CD4-positive, alpha-beta T cell (primary cell): ENCODE data around the gene TCAP. TPM values are rescaled to one million over a fixed set of nuclear protein-coding genes. Genes with fewer than 3 reads are reported as not detected.

Experiments used
- ATAC-seq: fragments of 200-7000 bp; cut with Tn5 transposase; one replicate; pipeline ENCODE4 v1.10.0; 2022; ENCODE audit warnings: mild to moderate bottlenecking; ENCODE audit not compliant: poor library complexity
- CTCF ChIA-PET: fragments of 350-600 bp; sonication (Branson Sonifier 250); formaldehyde crosslinking; loops from one replicate; lab custom pipeline; 2021; ENCODE audit warnings: antibody characterized with exemption, inconsistent platforms; lab: Charles Lee
- POLR2A ChIA-PET: fragments of 350-600 bp; sonication (Branson Sonifier 250); formaldehyde crosslinking; loops from one replicate; lab custom pipeline; 2021; ENCODE audit warnings: antibody characterized with exemption, inconsistent platforms; lab: Charles Lee
- DNase-seq, 14 experiments: peaks; one replicate each; pipeline ENCODE4 v3.0.0-alpha.2; 2013 to 2020; ENCODE audit warnings: mixed read lengths in 2 of 14
- H3K27ac ChIP-seq, 2 donors: one replicate each; pipeline versions ENCODE4 v1.5.1 to v1.7.0; 2013; ENCODE audit warnings: low read length in 2 of 2, low read depth in 1 of 2, mild to moderate bottlenecking in 1 of 2
- H3K27me3 ChIP-seq, 2 experiments: 1 replicate in 1 of 2; 2 replicates in 1 of 2; pipeline versions ENCODE4 v1.6.1 to v1.7.0; 2013; ENCODE audit warnings: low read length in 2 of 2, control low read depth in 1 of 2, mild to moderate bottlenecking in 1 of 2, moderate library complexity in 1 of 2; ENCODE audit not compliant: insufficient read depth in 2 of 2, control insufficient read depth in 1 of 2
- H3K36me3 ChIP-seq: one replicate; pipeline ENCODE4 v1.6.1; 2013; ENCODE audit warnings: low read length, control low read depth; ENCODE audit not compliant: insufficient read depth
- H3K4me1 ChIP-seq: one replicate; pipeline ENCODE4 v1.6.1; 2013; ENCODE audit warnings: low read length, control low read depth; ENCODE audit not compliant: insufficient read depth
- H3K4me3 ChIP-seq: one replicate; pipeline ENCODE4 v1.5.1; 2013; ENCODE audit warnings: mild to moderate bottlenecking, low read length, moderate library complexity
- H3K9me3 ChIP-seq, 2 experiments: 1 replicate in 1 of 2; 2 replicates in 1 of 2; pipeline versions ENCODE4 v1.6.1 to v1.7.0; 2013; ENCODE audit warnings: low read length in 2 of 2, mild to moderate bottlenecking in 2 of 2, control low read depth in 1 of 2, moderate library complexity in 1 of 2; ENCODE audit not compliant: control insufficient read depth in 1 of 2, insufficient read depth in 1 of 2
- H3K27ac Mint-ChIP-seq: one replicate; pipeline ENCODE4 v1.8.0; 2020; ENCODE audit warnings: mixed read lengths
- H3K27me3 Mint-ChIP-seq: one replicate; pipeline ENCODE4 v1.8.0; 2021; ENCODE audit warnings: mixed read lengths
- H3K36me3 Mint-ChIP-seq: one replicate; pipeline ENCODE4 v1.8.0; 2021; ENCODE audit warnings: low read depth, mixed read lengths
- H3K4me1 Mint-ChIP-seq: one replicate; pipeline ENCODE4 v1.8.0; 2021; ENCODE audit warnings: low read depth, mixed read lengths
- H3K4me3 Mint-ChIP-seq: one replicate; pipeline ENCODE4 v1.8.0; 2020; ENCODE audit warnings: mild to moderate bottlenecking, mixed read lengths
- H3K9me3 Mint-ChIP-seq: one replicate; pipeline ENCODE4 v1.8.0; 2020; ENCODE audit warnings: mixed read lengths
- intact Hi-C, 2 experiments: fragments of 100-400 bp; cut with DNase I in 1 of 2; cut with micrococcal nuclease in 1 of 2; formaldehyde crosslinking; loops; one replicate each; pipeline versions ENCODE4 v1.15.1 to v1.9.0; 2023 to 2025; cut with DNase I, micrococcal nuclease
- total RNA-seq, 174 experiments: library from RNA in 2 of 174; stranded (reverse) in 2 of 174; gene quantifications; one replicate each; pipeline ENCODE4 v1.2.3 and lab custom pipeline; 2021 to 2026
- TF ChIP-seq, protein P1 (sequence below): fragments of 200-600 bp; IDR thresholded peaks from one replicate; pipeline ENCODE4 v1.8.0; 2022; ENCODE audit warnings: antibody characterized with exemption, mild to moderate bottlenecking

Gene TCAP
- total RNA-seq, 2 experiments from 2014 or later = 6.4 TPM

DNA sequence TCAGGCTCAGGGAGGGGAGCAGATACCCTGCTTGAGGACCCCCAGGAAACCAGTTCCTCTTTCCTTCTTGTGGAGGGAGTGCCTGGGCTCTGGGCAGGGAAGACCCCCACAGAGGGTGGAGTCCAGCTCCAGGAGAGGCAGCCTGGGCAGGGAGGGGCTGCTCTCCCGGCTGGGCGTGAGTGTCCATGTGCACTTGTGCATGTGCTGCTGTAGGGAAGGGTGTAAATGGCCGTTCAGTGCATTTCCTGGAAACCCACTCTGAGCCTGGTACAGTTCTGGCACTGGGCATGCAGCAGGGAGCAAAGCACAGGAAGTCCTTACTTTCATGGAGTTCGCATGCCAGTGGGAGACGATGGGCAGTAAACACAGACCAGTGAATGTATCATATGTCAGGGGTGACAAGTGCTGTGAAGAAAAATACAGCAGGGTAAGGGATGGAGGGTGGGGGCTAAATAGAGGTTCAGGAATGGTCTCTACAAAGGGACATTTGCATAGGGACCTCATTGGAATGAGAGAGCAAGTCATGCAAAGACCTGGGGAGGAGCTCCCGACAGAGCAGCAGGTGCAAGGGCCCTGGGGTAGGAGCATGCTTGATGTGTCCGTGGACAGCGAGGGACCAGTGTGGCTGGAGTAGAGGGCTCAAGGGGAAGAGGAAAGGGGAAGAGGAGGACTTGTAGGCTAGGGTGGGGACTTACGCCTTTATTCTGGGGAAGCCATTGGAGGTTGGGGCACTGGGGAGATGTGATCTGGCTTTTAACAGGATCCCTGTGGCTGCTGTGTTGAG, 22.7 kb upstream of the TCAP start:
- Mint-ChIP-seq H3K9me3 (no peaks in the 10 kb centered on the region), H3K4me3 (no peak overlapping the region), H3K27ac (no peak overlapping the region), H3K36me3 (peaks cover 21% of the 10 kb centered on the region), H3K4me1 (peaks cover 75% of the 10 kb centered on the region), H3K27me3 (no peaks in the 10 kb centered on the region)
- CTCF ChIA-PET = interaction anchor here (0.8 to 1.4 kb wide), 2 partner anchors 11 to 26 kb away, joined by 4 to 7 read pairs; partner anchors contain the start of gene PNMT
- H3K27ac ChIP-seq = no peak overlapping the region
- no peaks in the 10 kb centered on the region for H3K27me3 ChIP-seq
- intact Hi-C loops = no loop called here
- H3K4me1 ChIP-seq = peaks cover 84% of the 10 kb centered on the region
- POLR2A ChIA-PET = no interaction called here
- peaks cover 12% of the 10 kb centered on the region for H3K36me3 ChIP-seq
- DNase-seq (no peak), ATAC-seq (no peak)
- no peaks in the 10 kb centered on the region for H3K9me3 ChIP-seq
- no peak overlapping the region for H3K4me3 ChIP-seq
- TF ChIP-seq, protein P1, sequence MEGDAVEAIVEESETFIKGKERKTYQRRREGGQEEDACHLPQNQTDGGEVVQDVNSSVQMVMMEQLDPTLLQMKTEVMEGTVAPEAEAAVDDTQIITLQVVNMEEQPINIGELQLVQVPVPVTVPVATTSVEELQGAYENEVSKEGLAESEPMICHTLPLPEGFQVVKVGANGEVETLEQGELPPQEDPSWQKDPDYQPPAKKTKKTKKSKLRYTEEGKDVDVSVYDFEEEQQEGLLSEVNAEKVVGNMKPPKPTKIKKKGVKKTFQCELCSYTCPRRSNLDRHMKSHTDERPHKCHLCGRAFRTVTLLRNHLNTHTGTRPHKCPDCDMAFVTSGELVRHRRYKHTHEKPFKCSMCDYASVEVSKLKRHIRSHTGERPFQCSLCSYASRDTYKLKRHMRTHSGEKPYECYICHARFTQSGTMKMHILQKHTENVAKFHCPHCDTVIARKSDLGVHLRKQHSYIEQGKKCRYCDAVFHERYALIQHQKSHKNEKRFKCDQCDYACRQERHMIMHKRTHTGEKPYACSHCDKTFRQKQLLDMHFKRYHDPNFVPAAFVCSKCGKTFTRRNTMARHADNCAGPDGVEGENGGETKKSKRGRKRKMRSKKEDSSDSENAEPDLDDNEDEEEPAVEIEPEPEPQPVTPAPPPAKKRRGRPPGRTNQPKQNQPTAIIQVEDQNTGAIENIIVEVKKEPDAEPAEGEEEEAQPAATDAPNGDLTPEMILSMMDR = no peak

DNA sequence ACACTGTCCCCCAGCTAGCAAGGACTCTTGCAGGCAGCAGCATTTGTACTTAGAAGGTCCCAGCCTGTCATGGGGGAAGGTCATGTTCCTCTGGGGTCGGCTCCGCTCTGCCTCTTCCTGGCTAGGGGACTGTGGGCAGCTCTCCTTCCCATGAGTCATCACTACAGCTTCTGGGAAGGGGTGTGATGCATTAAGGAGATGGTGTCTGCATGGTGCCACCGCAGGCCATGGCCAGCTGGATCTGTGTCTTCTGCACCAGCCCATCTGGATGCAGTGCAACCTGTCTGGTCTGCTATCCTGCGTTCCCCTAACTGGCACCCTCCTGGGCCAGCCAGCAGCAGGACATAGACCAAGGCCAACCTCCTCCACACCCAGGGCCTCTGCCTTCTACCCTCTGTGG, 21.9 kb upstream of the TCAP start:
- Histone ChIP-seq H3K4me1 (peaks cover 76% of the 10 kb centered on the region), H3K4me3 (no peak overlapping the region), H3K9me3 (no peaks in the 10 kb centered on the region), H3K36me3 (peaks cover 12% of the 10 kb centered on the region), H3K27ac (no peak overlapping the region), H3K27me3 (no peaks in the 10 kb centered on the region)
- H3K27ac Mint-ChIP-seq = no peak overlapping the region
- no peaks in the 10 kb centered on the region for H3K27me3 Mint-ChIP-seq
- ATAC-seq (no peak), DNase-seq (no peak)
- ChIA-PET CTCF (interaction anchor here (0.8 to 1.4 kb wide), 2 partner anchors 11 to 25 kb away, joined by 4 to 7 read pairs; partner anchors contain the start of gene PNMT), POLR2A (no interaction called here)
- H3K36me3 Mint-ChIP-seq = peaks cover 15% of the 10 kb centered on the region
- H3K4me1 Mint-ChIP-seq = peaks cover 67% of the 10 kb centered on the region
- H3K4me3 Mint-ChIP-seq = no peak overlapping the region
- TF ChIP-seq, protein P1 = no peak
- H3K9me3 Mint-ChIP-seq = no peaks in the 10 kb centered on the region
- intact Hi-C loops = no loop called here

DNA sequence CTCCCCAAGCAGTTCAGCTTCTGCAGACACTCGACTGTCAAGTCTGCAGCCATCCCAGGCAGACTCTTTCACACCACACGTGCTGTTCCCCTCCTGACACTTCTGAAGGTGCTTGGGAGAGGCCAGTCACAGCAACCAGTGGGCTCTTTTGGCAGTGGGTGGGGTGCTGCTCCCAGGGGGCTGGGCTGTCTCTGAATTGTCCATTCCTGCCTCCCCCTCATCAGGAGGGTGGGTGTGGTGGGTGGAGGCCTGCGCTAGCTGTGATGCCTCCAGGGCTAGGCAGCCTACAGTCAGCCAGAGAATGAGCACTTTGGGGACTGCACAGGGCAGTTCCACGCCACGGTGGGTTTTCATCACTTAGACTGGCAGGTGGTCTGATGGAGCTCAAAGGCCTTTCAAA, 17.9 kb upstream of the TCAP start:
- H3K9me3 ChIP-seq = no peaks in the 10 kb centered on the region
- no peaks in the 10 kb centered on the region for H3K27me3 ChIP-seq
- H3K27ac ChIP-seq = no peak overlapping the region
- intact Hi-C loops = no loop called here
- no peaks in the 10 kb centered on the region for H3K27me3 Mint-ChIP-seq
- POLR2A ChIA-PET = interaction anchor here (1.2 kb wide), 1 partner anchor 21 kb away, joined by 3 read pairs; no protein-coding TSS in a partner anchor
- DNase-seq = no peak
- peaks cover 22% of the 10 kb centered on the region for H3K36me3 Mint-ChIP-seq
- peaks cover 53% of the 10 kb centered on the region for H3K4me1 Mint-ChIP-seq
- no peak for ATAC-seq
- H3K4me3 Mint-ChIP-seq = no peak overlapping the region
- no peaks in the 10 kb centered on the region for H3K9me3 Mint-ChIP-seq
- H3K27ac Mint-ChIP-seq = no peak overlapping the region
- H3K4me3 ChIP-seq = no peak overlapping the region
- TF ChIP-seq, protein P1 = no peak
- CTCF ChIA-PET = interaction anchor here (4.1 kb wide), 1 partner anchor 24 kb away, joined by 20 read pairs; no protein-coding TSS in a partner anchor
- peaks cover 14% of the 10 kb centered on the region for H3K36me3 ChIP-seq
- peaks cover 39% of the 10 kb centered on the region for H3K4me1 ChIP-seq
